GM18526 (cell line): ENCODE measurements around the gene NFS1.

Experiments
- POLR2A ChIP-seq: IDR thresholded peaks from 3 replicates; pipeline ENCODE4 v1.6.1; 2011; ENCODE audit not compliant: insufficient read length; ENCODE audit errors: extremely low read depth

NFS1 gene

GRCh38 chr20:35731862-35732643, 32.9 kb upstream of the NFS1 start:
- no peak for TF ChIP-seq POLR2A

- TF ChIP-seq POLR2A: no peak
Observed at GRCh38 chr20:35731469-35731788, 32.3 kb upstream of the NFS1 start.

GRCh38 chr20:35730583-35731468, 31.7 kb upstream of the NFS1 start:
- TF ChIP-seq POLR2A: no peak

GRCh38 chr20:35729836-35730582, 30.9 kb upstream of the NFS1 start:
- no peak for TF ChIP-seq POLR2A

GRCh38 chr20:35729283-35729807, 30.2 kb upstream of the NFS1 start:
- TF ChIP-seq POLR2A: no peak

- TF ChIP-seq POLR2A: no peak
Observed at GRCh38 chr20:35726842-35727711, 27.9 kb upstream of the NFS1 start.

DNA sequence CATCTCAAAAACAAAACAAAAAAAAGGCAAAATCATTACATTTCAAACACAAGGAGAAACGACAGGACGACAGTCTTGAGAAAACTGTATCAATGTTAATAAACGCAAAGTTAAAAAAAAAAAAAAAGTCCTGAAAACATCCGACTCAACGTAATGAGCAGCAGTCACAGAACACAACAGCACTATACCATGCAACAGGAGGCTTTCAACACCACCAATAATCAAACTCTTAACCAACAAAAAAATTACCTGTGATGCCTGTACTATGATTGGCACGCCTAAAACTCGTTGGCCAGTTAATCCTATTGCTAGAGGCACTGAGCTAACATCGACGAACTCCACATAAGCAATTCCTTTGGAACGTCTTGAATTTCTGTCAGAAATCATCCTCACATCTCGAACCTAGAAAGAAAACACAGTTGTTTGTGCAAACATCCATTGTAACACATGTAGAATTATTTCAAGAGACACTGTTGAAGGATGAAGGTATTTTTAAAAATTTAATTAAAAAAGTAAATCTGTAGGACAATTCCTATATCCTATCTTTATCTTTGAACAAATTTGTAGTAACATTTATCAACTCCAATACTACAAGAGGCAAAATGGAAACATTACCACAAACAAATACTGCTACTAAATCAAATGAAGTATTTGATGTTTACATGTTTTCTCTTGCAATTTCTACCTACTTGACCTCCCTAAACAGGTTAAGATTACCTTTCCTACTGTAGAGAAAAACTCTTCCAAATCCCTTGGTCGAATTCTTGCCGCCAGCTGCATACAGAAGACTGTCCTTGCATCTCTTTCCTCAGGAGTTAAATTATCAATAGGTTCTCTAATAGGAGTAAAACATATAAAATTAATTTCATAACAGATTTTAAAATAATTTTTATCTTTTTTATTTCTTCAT, 25.4 kb upstream of the NFS1 start:
- TF ChIP-seq POLR2A: no peak

DNA sequence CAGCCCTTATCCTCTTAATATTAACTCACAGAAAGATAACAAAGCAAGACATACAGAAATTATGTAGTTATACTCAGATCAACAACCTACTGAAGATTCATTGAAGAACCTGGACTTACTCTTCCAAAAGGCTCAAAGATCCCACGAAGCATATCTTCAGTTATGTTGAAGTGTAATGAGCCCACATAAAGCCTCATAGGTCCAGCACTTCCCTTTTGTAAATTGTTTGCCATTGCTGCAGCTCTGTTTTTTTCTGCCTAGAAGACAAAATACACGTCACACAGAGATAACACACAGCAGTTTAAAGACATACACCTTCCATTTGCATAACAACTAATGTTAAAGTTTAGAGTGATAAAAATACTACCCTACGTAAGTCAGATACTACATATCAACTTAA, 22.5 kb upstream of the NFS1 start:
- no peak for TF ChIP-seq POLR2A

GRCh38 chr20:35721219-35721618, 22.1 kb upstream of the NFS1 start:
- TF ChIP-seq POLR2A: no peak

DNA sequence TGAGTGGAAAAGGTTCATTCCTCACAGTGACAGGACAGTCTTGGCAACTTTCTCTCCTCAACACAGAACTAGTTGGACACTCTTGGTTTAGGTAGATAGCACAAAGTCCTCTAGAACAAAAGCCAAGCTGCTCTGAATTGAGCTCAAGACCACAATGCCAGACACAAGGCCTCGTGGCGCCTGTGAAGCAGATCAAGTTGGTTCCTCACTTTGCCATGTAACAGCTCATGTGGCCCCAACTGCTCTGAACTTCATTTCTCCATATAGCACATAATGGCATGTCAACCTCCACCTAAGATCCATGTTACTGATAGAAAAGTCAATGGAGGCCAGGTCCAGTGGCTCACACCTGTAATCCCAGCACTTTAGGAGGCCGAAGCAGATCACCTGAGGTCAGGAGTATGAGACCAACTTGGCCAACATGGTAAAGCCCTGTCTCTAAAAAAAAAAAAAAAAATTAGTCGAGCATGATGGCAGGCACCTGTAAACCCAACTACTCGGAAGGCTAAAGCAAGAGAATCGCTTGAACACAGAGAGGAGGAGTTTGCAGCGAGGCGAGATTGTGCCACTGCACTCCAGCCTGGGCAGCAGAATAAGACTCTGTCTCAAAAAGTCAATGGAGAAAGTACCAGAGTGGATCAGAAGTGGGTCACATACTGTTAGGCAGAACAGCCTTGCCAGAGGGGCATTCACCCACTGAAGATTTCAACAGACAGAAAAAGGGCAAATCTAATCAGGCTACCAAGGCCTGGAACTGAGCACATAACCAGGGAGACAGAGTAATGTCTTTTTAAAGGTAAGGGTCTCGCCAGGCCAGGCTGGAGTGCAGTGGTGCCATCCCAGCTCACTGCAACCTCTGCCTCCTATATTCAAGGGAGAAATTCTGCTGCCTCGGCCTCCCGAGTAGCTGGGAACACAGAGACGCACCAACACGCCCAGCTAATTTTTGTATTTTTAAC, 21.3 kb upstream of the NFS1 start:
- TF ChIP-seq POLR2A: no peak

GRCh38 chr20:35719717-35720116, 20.6 kb upstream of the NFS1 start:
- no peak for TF ChIP-seq POLR2A

DNA sequence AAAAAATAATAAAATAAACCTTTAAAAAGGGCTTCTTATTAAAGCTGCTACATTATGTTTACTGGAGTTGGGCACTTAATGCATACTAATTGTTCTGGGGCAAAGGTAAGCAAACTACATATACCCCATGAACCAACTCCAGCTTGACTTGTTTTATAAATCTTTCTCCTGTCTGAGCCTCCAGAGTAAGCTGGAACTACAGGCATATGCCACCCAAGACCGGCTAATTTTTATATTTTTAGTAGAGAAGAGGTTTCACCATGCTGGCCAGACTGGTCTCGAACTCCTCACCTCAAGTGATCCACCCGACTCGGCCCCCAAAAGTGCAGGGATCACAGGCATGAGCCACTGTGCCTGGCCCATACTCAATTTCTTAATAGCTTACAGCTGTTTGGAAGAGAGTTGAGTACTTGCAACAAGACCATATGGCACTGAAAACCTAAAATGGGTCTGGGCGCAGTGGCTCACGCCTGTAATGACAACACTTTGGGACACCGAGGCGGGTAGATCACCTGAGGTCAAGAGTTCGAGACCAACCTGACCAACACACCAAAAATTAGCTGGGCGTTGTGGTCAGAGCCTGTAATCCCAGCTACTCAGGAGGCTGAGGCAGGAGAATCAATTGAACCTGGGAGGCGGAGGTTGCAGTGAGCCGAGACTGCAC, 20.0 kb upstream of the NFS1 start:
- peak; percentile 17 for TF ChIP-seq POLR2A
